ENCODE results near the gene SLC49A3. TPM values are rescaled to one million over a fixed set of nuclear protein-coding genes. Genes with fewer than 3 reads are reported as not detected.

The SLC49A3 gene
- total RNA-seq, 1 experiment from 2014 or later = not detected

GRCh38 chr4:718460-718859, 29.5 kb upstream of the SLC49A3 start:
- intact Hi-C loops (cut with micrococcal nuclease) = no loop called here

GRCh38 chr4:717601-718320, 28.8 kb upstream of the SLC49A3 start:
- Histone ChIP-seq H3K36me3 (ENCODE audit: low read depth, low read length) (no peaks in the 10 kb centered on the region), H3K4me3 (ENCODE audit: low read length) (no peak overlapping the region), H3K9ac (ENCODE audit: low read length) (no peak overlapping the region), H3K27me3 (ENCODE audit: low read length) (no peaks in the 10 kb centered on the region), H3K27ac (ENCODE audit: low read length) (no peak overlapping the region), H3K4me2 (ENCODE audit: low read length) (no peak overlapping the region), H3K79me2 (ENCODE audit: low read length) (peaks cover 67% of the 10 kb centered on the region), H2AFZ (ENCODE audit: low read length) (no peak overlapping the region), H4K20me1 (ENCODE audit: low read length) (no peaks in the 10 kb centered on the region), H3K4me1 (ENCODE audit: insufficient read depth, low read length) (no peaks in the 10 kb centered on the region), H3K9me2 (replicated peaks; ENCODE audit: low read length) (no peaks in the 10 kb centered on the region), H3F3A (ENCODE audit: low read length, unreplicated experiment) (no peaks in the 10 kb centered on the region), H3K9me3 (ENCODE audit: low read length) (no peaks in the 10 kb centered on the region)
- CTCF ChIA-PET = no interaction called here
- ATAC-seq (no peak), DNase-seq (no peak)
- BruUV-seq (replicated peaks) = no TSS peak
- intact Hi-C loops (cut with micrococcal nuclease) = no loop called here
- no peak for TF ChIP-seq EZH2 (IDR thresholded peaks at IDR 0.05; ENCODE audit: low read length, unreplicated experiment)
- TF ChIP-seq EZH2phosphoT487 (IDR thresholded peaks at IDR 0.05; ENCODE audit: borderline replicate concordance, low read length) = no peak
- no peak for TF ChIP-seq CTCF (conservative IDR thresholded peaks at IDR 0.05; ENCODE audit: low read depth, low read length)
- POLR2A ChIA-PET (ENCODE audit: unreplicated experiment) = no interaction called here

More at GRCh38 chr4:718460-718859, 29.5 kb upstream of the SLC49A3 start:
- Histone ChIP-seq H2AFZ (ENCODE audit: low read length) (no peak overlapping the region), H3K9ac (ENCODE audit: low read length) (no peak overlapping the region), H3K4me1 (ENCODE audit: insufficient read depth, low read length) (no peaks in the 10 kb centered on the region), H3K27ac (ENCODE audit: low read length) (no peak overlapping the region), H3K79me2 (ENCODE audit: low read length) (peaks cover 60% of the 10 kb centered on the region), H3K9me3 (ENCODE audit: low read length) (no peaks in the 10 kb centered on the region), H3K4me2 (ENCODE audit: low read length) (no peak overlapping the region), H3F3A (ENCODE audit: low read length, unreplicated experiment) (no peaks in the 10 kb centered on the region), H4K20me1 (ENCODE audit: low read length) (no peaks in the 10 kb centered on the region), H3K9me2 (replicated peaks; ENCODE audit: low read length) (no peaks in the 10 kb centered on the region), H3K36me3 (ENCODE audit: low read depth, low read length) (no peaks in the 10 kb centered on the region), H3K4me3 (ENCODE audit: low read length) (no peak overlapping the region), H3K27me3 (ENCODE audit: low read length) (no peaks in the 10 kb centered on the region)
- ChIA-PET POLR2A (ENCODE audit: unreplicated experiment) (no interaction called here), CTCF (no interaction called here)
- ATAC-seq = no peak
- no TSS peak for BruUV-seq (replicated peaks)
- TF ChIP-seq EZH2 (IDR thresholded peaks at IDR 0.05; ENCODE audit: low read length, unreplicated experiment) = no peak
- no peak for TF ChIP-seq EZH2phosphoT487 (IDR thresholded peaks at IDR 0.05; ENCODE audit: borderline replicate concordance, low read length)
- TF ChIP-seq CTCF (conservative IDR thresholded peaks at IDR 0.05; ENCODE audit: low read depth, low read length) = no peak
- no peak for DNase-seq

GRCh38 chr4:714087-714486, 25.1 kb upstream of the SLC49A3 start:
- BruUV-seq (replicated peaks) = no TSS peak
- Histone ChIP-seq H3K9me2 (replicated peaks; ENCODE audit: low read length) (no peaks in the 10 kb centered on the region), H3K4me2 (ENCODE audit: low read length) (no peak overlapping the region), H2AFZ (ENCODE audit: low read length) (no peak overlapping the region), H4K20me1 (ENCODE audit: low read length) (no peaks in the 10 kb centered on the region), H3K9ac (ENCODE audit: low read length) (no peak overlapping the region), H3K9me3 (ENCODE audit: low read length) (no peaks in the 10 kb centered on the region), H3K36me3 (ENCODE audit: low read depth, low read length) (no peaks in the 10 kb centered on the region), H3K4me3 (ENCODE audit: low read length) (no peak overlapping the region), H3F3A (ENCODE audit: low read length, unreplicated experiment) (no peaks in the 10 kb centered on the region), H3K27me3 (ENCODE audit: low read length) (no peaks in the 10 kb centered on the region), H3K4me1 (ENCODE audit: insufficient read depth, low read length) (no peaks in the 10 kb centered on the region), H3K79me2 (ENCODE audit: low read length) (peaks cover 78% of the 10 kb centered on the region), H3K27ac (ENCODE audit: low read length) (no peak overlapping the region)
- TF ChIP-seq EZH2 (IDR thresholded peaks at IDR 0.05; ENCODE audit: low read length, unreplicated experiment) (no peak), EZH2phosphoT487 (IDR thresholded peaks at IDR 0.05; ENCODE audit: borderline replicate concordance, low read length) (no peak), CTCF (conservative IDR thresholded peaks at IDR 0.05; ENCODE audit: low read depth, low read length) (no peak)
- intact Hi-C loops (cut with micrococcal nuclease) = no loop called here
- no peak for DNase-seq
- ChIA-PET POLR2A (ENCODE audit: unreplicated experiment) (no interaction called here), CTCF (no interaction called here)
- no peak for ATAC-seq
